Activated gamma-delta T cell (primary cell): ENCODE data around the gene UQCC2.

Source experiments
- DNase-seq: peaks from one replicate; lab custom pipeline; 2025; lab: John Stamatoyannopoulos, UW

The UQCC2 gene

GRCh38 chr6:33676416-33677142, 34.9 kb downstream of the UQCC2 start:
- no peak for DNase-seq

- DNase-seq: no peak
Observed at GRCh38 chr6:33675968-33676367, 35.5 kb downstream of the UQCC2 start.

GRCh38 chr6:33673851-33674250, 37.6 kb downstream of the UQCC2 start:
- no peak for DNase-seq

GRCh38 chr6:33672808-33673207, 38.7 kb downstream of the UQCC2 start:
- no peak for DNase-seq

GRCh38 chr6:33671744-33672072, 39.8 kb downstream of the UQCC2 start:
- DNase-seq: no peak

- no peak for DNase-seq
Observed at GRCh38 chr6:33670971-33671743, 40.3 kb downstream of the UQCC2 start.

- DNase-seq: no peak
Observed at GRCh38 chr6:33670086-33670660, 41.3 kb downstream of the UQCC2 start.

- no peak for DNase-seq
Observed at GRCh38 chr6:33668914-33669313, 42.6 kb downstream of the UQCC2 start.

- no peak for DNase-seq
Observed at GRCh38 chr6:33668328-33668727, 43.2 kb downstream of the UQCC2 start.

GRCh38 chr6:33667776-33668175, 43.7 kb downstream of the UQCC2 start:
- DNase-seq: no peak

- DNase-seq: no peak
Observed at GRCh38 chr6:33667072-33667471, 44.4 kb downstream of the UQCC2 start.

- no peak for DNase-seq
Observed at GRCh38 chr6:33665957-33666356, 45.5 kb downstream of the UQCC2 start.

GRCh38 chr6:33664506-33665057, 46.9 kb downstream of the UQCC2 start:
- DNase-seq: no peak

- DNase-seq: no peak
Observed at GRCh38 chr6:33663727-33664449, 47.6 kb downstream of the UQCC2 start.

- DNase-seq: no peak
Observed at GRCh38 chr6:33663028-33663427, 48.5 kb downstream of the UQCC2 start.

GRCh38 chr6:33662318-33662717, 49.2 kb downstream of the UQCC2 start:
- no peak for DNase-seq

GRCh38 chr6:33661106-33661838, 50.2 kb downstream of the UQCC2 start:
- no peak for DNase-seq

GRCh38 chr6:33659986-33660385, 51.5 kb downstream of the UQCC2 start:
- no peak for DNase-seq

- no peak for DNase-seq
Observed at GRCh38 chr6:33658982-33659689, 52.4 kb downstream of the UQCC2 start.

GRCh38 chr6:33656844-33657243, 54.7 kb downstream of the UQCC2 start:
- no peak for DNase-seq
